ENCODE measurements around the gene CHRNA1.

DNA sequence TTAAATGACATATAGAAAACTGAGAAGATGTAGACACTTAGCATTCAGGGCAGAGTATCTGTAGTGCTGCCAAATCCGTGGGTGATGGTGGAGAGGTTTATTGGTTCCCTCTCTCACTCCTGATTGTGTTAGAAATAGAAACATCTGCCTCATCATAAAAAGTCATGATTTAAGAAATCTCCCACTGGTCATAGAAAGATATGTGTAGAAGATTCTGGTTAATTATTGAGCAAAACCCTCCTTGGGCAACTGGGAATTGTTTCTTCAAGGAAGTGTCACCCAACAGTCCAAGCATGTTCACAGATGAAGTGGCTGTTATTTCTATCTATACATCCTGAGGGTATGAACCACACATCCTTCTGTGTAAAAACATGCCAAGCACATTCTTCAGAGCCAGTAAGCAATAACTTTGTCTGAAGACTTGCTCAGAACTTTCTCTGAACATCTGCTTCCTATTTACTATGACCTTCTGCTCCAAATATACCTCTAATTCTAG is 33.6 kb upstream of the CHRNA1 start:
- TF ChIP-seq, protein P1, sequence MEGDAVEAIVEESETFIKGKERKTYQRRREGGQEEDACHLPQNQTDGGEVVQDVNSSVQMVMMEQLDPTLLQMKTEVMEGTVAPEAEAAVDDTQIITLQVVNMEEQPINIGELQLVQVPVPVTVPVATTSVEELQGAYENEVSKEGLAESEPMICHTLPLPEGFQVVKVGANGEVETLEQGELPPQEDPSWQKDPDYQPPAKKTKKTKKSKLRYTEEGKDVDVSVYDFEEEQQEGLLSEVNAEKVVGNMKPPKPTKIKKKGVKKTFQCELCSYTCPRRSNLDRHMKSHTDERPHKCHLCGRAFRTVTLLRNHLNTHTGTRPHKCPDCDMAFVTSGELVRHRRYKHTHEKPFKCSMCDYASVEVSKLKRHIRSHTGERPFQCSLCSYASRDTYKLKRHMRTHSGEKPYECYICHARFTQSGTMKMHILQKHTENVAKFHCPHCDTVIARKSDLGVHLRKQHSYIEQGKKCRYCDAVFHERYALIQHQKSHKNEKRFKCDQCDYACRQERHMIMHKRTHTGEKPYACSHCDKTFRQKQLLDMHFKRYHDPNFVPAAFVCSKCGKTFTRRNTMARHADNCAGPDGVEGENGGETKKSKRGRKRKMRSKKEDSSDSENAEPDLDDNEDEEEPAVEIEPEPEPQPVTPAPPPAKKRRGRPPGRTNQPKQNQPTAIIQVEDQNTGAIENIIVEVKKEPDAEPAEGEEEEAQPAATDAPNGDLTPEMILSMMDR (conservative IDR thresholded peaks at IDR 0.05; ENCODE audit: low read depth in 2 of 2) = no peak
- TF ChIP-seq EZH2phosphoT487 (IDR thresholded peaks at IDR 0.05; ENCODE audit: unreplicated experiment) = no peak
- no peak for TF ChIP-seq JUNB (IDR thresholded peaks at IDR 0.05; ENCODE audit: unreplicated experiment)
- no peak for TF ChIP-seq CREB1 (CRISPR knock-in tag; IDR thresholded peaks at IDR 0.05; ENCODE audit: low read depth)
- TF ChIP-seq, protein P2, sequence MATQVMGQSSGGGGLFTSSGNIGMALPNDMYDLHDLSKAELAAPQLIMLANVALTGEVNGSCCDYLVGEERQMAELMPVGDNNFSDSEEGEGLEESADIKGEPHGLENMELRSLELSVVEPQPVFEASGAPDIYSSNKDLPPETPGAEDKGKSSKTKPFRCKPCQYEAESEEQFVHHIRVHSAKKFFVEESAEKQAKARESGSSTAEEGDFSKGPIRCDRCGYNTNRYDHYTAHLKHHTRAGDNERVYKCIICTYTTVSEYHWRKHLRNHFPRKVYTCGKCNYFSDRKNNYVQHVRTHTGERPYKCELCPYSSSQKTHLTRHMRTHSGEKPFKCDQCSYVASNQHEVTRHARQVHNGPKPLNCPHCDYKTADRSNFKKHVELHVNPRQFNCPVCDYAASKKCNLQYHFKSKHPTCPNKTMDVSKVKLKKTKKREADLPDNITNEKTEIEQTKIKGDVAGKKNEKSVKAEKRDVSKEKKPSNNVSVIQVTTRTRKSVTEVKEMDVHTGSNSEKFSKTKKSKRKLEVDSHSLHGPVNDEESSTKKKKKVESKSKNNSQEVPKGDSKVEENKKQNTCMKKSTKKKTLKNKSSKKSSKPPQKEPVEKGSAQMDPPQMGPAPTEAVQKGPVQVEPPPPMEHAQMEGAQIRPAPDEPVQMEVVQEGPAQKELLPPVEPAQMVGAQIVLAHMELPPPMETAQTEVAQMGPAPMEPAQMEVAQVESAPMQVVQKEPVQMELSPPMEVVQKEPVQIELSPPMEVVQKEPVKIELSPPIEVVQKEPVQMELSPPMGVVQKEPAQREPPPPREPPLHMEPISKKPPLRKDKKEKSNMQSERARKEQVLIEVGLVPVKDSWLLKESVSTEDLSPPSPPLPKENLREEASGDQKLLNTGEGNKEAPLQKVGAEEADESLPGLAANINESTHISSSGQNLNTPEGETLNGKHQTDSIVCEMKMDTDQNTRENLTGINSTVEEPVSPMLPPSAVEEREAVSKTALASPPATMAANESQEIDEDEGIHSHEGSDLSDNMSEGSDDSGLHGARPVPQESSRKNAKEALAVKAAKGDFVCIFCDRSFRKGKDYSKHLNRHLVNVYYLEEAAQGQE (IDR thresholded peaks at IDR 0.05; ENCODE audit: unreplicated experiment) = no peak
- no peak for TF ChIP-seq EZH2 (IDR thresholded peaks at IDR 0.05; ENCODE audit: low read depth, unreplicated experiment)
- no peak for TF ChIP-seq POLR2AphosphoS5 (IDR thresholded peaks at IDR 0.05; ENCODE audit: low read depth)
- TF ChIP-seq ZNF331 (CRISPR knock-in tag; IDR thresholded peaks at IDR 0.05; ENCODE audit: low read depth) = no peak

Data from GM23338 (cell line).